Measurements from ENCODE around the gene HHLA2. TPM values are rescaled to one million over a fixed set of nuclear protein-coding genes. Genes with fewer than 3 reads are reported as not detected.

The HHLA2 gene
- total RNA-seq, 1 donor: 0.31 TPM

DNA sequence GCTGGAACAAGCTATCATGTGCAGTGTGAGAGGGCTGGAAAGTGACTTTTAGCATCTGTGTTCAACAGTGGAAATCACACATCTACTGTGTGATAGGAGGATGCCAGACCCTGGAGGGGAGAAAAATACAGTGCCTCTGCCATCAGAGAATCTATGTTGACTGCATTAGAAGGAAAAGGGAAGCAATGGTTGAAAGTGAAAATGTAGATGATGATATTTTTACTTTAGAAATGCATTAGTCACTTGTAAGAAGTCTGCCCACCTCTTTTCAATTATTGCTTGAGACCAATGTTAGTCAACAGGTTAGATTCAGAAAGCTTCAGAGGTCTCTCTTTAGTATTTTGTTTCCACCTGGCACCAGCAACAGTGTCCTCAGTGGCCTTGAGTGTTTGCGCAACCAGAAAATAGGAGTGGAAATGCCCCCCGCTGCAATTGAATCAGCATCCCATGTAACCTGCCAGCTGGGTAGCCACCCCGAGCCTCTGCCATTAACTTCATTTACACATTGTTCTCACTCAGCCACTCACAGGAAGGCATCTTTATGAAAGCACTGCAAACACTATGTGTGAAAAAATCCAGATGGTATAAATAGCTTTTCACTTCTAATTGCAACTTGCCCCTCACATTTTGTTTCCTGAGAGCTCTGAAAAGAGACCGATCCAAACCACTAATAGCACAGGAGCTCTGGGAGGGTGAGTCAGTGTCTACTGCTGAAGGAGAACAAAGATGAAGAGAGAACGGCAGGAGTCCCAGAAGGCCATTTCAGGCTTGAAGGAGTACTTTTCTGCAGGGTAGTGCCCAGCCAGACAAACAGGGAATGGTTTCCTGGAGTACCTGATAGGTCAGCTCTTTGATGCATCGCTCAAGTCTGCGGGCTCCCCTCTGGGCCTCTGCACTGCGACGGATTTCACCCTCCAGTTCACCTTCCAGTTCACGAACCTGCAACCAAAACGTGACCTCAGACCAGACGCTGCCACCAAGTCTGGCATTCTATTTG is 92.1 kb downstream of the HHLA2 start:
- H3K4me3 ChIP-seq (ENCODE audit: low read length): no peak overlapping the region
- H3K9me3 ChIP-seq (ENCODE audit: low read depth, low read length): no peaks in the 10 kb centered on the region
- H3K27me3 ChIP-seq (ENCODE audit: insufficient read depth, low read length): no peaks in the 10 kb centered on the region
- H3K4me1 ChIP-seq (ENCODE audit: insufficient read depth, low read length): peaks cover 12% of the 10 kb centered on the region

DNA sequence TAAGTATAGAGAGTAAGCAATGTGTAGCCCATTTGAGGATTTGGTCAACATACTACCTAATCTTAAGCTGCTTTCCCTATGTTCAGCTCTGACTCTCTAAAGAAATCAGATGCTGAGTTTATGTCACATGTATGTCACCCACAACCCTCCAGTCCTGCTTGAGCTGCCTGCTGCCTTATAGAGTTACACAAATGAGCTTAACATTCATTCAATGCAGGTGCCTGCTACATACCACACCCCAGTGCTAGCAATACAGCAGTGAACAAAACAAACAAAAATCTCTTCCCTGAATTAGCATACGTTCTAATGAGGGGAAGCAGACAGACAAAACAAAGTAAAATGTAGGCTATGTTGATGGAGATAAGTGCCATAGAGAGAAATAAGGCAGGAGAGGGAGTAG is 93.0 kb downstream of the HHLA2 start:
- H3K4me3 ChIP-seq (ENCODE audit: low read length): no peak overlapping the region
- H3K27me3 ChIP-seq (ENCODE audit: insufficient read depth, low read length): no peaks in the 10 kb centered on the region
- no peaks in the 10 kb centered on the region for H3K9me3 ChIP-seq (ENCODE audit: low read depth, low read length)
- H3K4me1 ChIP-seq (ENCODE audit: insufficient read depth, low read length): peaks cover 12% of the 10 kb centered on the region

DNA sequence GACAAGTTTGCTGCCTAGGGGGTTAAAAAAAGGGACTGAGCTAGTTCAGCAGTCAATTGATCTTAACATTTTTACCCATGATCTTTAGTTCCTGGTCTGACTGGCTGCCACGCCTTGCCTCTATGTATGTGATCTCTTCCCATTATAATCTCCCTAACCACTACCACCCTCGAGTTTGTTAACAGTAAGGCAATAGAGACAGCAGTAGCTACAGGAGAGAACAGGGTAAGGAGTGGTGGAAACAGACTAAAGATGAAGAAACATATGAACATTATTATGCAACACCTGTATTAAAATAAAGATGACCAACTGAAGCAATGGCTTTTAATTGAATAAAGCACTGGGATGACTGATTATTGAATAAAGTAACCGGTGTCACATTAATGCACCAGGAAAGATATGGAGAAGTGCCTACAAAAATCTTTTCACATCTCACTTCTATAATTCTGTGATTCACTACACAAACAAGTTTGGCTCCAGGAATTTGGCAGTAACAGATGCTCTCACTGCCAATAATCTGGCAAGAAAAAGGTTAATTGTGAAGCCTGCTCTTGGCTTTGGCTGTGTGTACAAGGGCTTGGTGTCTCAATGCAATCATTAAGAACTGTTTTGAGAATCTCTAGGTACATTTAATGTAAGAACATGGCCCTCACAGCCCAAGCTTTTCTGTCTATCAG is 95.7 kb downstream of the HHLA2 start:
- Histone ChIP-seq H3K9me3 (ENCODE audit: low read depth, low read length) (no peaks in the 10 kb centered on the region), H3K4me3 (ENCODE audit: low read length) (no peak overlapping the region), H3K27me3 (ENCODE audit: insufficient read depth, low read length) (no peaks in the 10 kb centered on the region), H3K4me1 (ENCODE audit: insufficient read depth, low read length) (peaks cover 18% of the 10 kb centered on the region)

DNA sequence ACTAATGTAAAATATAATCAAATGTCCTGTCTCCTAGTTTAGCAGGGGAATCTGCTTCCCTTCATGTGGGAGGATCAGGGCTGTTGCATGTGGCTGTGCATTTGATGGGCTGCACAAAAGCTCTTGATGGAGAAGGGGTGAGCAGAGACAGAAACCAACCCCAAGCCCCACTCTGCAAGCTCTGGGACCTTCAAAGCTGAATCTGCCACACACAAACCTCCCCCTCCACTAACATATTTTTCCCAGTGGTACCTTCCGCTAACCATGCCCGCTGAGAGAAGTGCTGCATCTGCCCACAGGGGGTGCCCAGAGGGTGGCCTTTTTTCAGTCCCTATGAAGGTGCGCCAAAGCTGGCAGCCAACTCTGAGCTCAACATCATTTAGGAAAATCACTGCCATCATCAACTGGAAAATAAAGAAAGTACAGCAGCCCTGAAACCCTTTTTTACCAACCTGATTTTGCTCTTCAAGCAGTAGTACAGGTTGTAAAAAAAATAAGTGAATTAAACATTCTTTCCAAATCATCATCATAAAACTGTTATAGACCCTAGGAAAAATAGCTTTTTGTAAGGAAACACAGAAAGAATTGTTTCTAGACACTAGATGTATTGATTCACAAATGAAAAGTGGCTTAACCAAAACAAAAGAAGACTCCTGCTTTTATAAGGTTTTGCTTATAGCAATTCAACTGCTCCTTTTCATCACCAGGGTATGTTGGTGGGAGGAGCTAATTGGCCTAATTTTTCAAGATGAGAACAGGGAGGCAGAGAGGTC is 97.0 kb downstream of the HHLA2 start:
- no peaks in the 10 kb centered on the region for H3K27me3 ChIP-seq (ENCODE audit: insufficient read depth, low read length)
- no peak overlapping the region for H3K4me3 ChIP-seq (ENCODE audit: low read length)
- no peaks in the 10 kb centered on the region for H3K9me3 ChIP-seq (ENCODE audit: low read depth, low read length)
- H3K4me1 ChIP-seq (ENCODE audit: insufficient read depth, low read length): peaks cover 12% of the 10 kb centered on the region

GRCh38 chr3:108394016-108394415 is 97.7 kb downstream of the HHLA2 start:
- Histone ChIP-seq H3K4me3 (ENCODE audit: low read length) (no peak overlapping the region), H3K4me1 (ENCODE audit: insufficient read depth, low read length) (peaks cover 6% of the 10 kb centered on the region), H3K9me3 (ENCODE audit: low read depth, low read length) (no peaks in the 10 kb centered on the region), H3K27me3 (ENCODE audit: insufficient read depth, low read length) (no peaks in the 10 kb centered on the region)

- no peaks in the 10 kb centered on the region for H3K27me3 ChIP-seq (ENCODE audit: insufficient read depth, low read length)
- H3K4me3 ChIP-seq (ENCODE audit: low read length): no peak overlapping the region
- peaks cover 6% of the 10 kb centered on the region for H3K4me1 ChIP-seq (ENCODE audit: insufficient read depth, low read length)
- no peaks in the 10 kb centered on the region for H3K9me3 ChIP-seq (ENCODE audit: low read depth, low read length)
These were observed 98.2 kb downstream of the HHLA2 start for GRCh38 chr3:108394563-108394962.

DNA sequence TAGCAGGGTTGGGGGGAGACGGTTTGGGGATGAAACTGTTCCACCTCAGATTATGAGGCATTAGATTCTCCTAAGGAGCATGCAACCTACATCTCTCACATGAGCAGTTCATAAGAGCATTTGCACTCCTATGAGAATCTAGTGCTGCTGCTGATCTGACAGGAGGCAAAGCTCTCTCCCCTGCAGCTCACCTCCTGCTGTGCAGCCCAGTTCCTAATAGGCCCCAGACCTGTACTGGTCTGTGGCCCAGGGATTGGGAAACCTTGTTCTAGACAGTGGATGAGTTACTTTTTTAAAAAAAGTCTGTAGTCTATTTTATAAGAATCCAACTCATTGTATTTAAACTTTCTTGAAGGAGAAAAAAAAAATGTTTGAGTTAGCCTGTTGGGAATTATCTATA is 100.0 kb downstream of the HHLA2 start:
- Histone ChIP-seq H3K27me3 (ENCODE audit: insufficient read depth, low read length) (no peaks in the 10 kb centered on the region), H3K4me3 (ENCODE audit: low read length) (no peak overlapping the region), H3K9me3 (ENCODE audit: low read depth, low read length) (no peaks in the 10 kb centered on the region), H3K4me1 (ENCODE audit: insufficient read depth, low read length) (peaks cover 6% of the 10 kb centered on the region)

- Histone ChIP-seq H3K4me3 (ENCODE audit: low read length) (no peak overlapping the region), H3K4me1 (ENCODE audit: insufficient read depth, low read length) (peaks cover 6% of the 10 kb centered on the region), H3K27me3 (ENCODE audit: insufficient read depth, low read length) (no peaks in the 10 kb centered on the region), H3K9me3 (ENCODE audit: low read depth, low read length) (no peaks in the 10 kb centered on the region)
These were observed 102.2 kb downstream of the HHLA2 start for GRCh38 chr3:108398510-108398909.

GRCh38 chr3:108401836-108402235 is 105.5 kb downstream of the HHLA2 start:
- Histone ChIP-seq H3K4me3 (ENCODE audit: low read length) (no peak overlapping the region), H3K4me1 (ENCODE audit: insufficient read depth, low read length) (peaks cover 12% of the 10 kb centered on the region), H3K27me3 (ENCODE audit: insufficient read depth, low read length) (no peaks in the 10 kb centered on the region), H3K9me3 (ENCODE audit: low read depth, low read length) (no peaks in the 10 kb centered on the region)

GRCh38 chr3:108403198-108403597 is 106.8 kb downstream of the HHLA2 start:
- no peak overlapping the region for H3K4me3 ChIP-seq (ENCODE audit: low read length)
- no peaks in the 10 kb centered on the region for H3K9me3 ChIP-seq (ENCODE audit: low read depth, low read length)
- no peaks in the 10 kb centered on the region for H3K27me3 ChIP-seq (ENCODE audit: insufficient read depth, low read length)
- H3K4me1 ChIP-seq (ENCODE audit: insufficient read depth, low read length): peaks cover 26% of the 10 kb centered on the region

- H3K27me3 ChIP-seq (ENCODE audit: insufficient read depth, low read length): no peaks in the 10 kb centered on the region
- H3K9me3 ChIP-seq (ENCODE audit: low read depth, low read length): no peaks in the 10 kb centered on the region
- no peak overlapping the region for H3K4me3 ChIP-seq (ENCODE audit: low read length)
- peaks cover 29% of the 10 kb centered on the region for H3K4me1 ChIP-seq (ENCODE audit: insufficient read depth, low read length)
These were observed 107.5 kb downstream of the HHLA2 start for GRCh38 chr3:108403686-108404345.

DNA sequence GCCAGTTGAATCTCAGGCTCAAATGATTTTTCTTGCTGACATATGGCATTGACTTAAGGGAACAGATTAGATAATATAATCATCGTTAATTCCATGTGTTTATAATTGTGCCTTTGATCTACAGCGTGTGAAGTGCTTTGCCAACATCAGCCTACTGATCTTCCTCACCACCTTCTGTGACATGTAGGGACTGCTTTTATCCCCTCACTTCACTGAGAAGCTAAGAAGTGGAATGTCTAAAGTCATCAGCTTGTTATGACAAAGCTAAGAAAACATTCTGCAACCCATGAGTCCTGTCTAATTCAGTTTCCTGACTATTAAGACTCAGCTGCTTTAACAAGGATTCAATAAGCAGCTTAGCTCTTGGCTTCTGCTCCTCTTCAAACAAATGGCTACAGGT is 108.0 kb downstream of the HHLA2 start:
- Histone ChIP-seq H3K4me3 (ENCODE audit: low read length) (no peak overlapping the region), H3K27me3 (ENCODE audit: insufficient read depth, low read length) (no peaks in the 10 kb centered on the region), H3K9me3 (ENCODE audit: low read depth, low read length) (no peaks in the 10 kb centered on the region), H3K4me1 (ENCODE audit: insufficient read depth, low read length) (peaks cover 29% of the 10 kb centered on the region)

GRCh38 chr3:108406063-108406660 is 109.8 kb downstream of the HHLA2 start:
- Histone ChIP-seq H3K27me3 (ENCODE audit: insufficient read depth, low read length) (no peaks in the 10 kb centered on the region), H3K4me3 (ENCODE audit: low read length) (no peak overlapping the region), H3K9me3 (ENCODE audit: low read depth, low read length) (no peaks in the 10 kb centered on the region), H3K4me1 (ENCODE audit: insufficient read depth, low read length) (peaks cover 29% of the 10 kb centered on the region)

GRCh38 chr3:108406661-108407206 is 110.4 kb downstream of the HHLA2 start:
- H3K9me3 ChIP-seq (ENCODE audit: low read depth, low read length): no peaks in the 10 kb centered on the region
- peaks cover 29% of the 10 kb centered on the region for H3K4me1 ChIP-seq (ENCODE audit: insufficient read depth, low read length)
- no peaks in the 10 kb centered on the region for H3K27me3 ChIP-seq (ENCODE audit: insufficient read depth, low read length)
- no peak overlapping the region for H3K4me3 ChIP-seq (ENCODE audit: low read length)
